Measurements from ENCODE around the gene MEGF11.

- TF ChIP-seq CTCF (IDR thresholded peaks at IDR 0.05) (peak; percentile 35; the same call in 1 of the 3 replicates), ZC3H11A (IDR thresholded peaks at IDR 0.05) (no peak), MYC (IDR thresholded peaks at IDR 0.05; ENCODE audit: borderline replicate concordance, low read length) (peak; percentile 96), MAZ (IDR thresholded peaks at IDR 0.05; ENCODE audit: borderline replicate concordance, low read depth, low read length) (peak; percentile 94), POLR2A (IDR thresholded peaks at IDR 0.05; ENCODE audit: low read length) (peak; percentile 91), SMC3 (IDR thresholded peaks at IDR 0.05) (peak; percentile 34), RCOR1 (IDR thresholded peaks at IDR 0.05; ENCODE audit: low read depth, low read length) (no peak), USF2 (IDR thresholded peaks at IDR 0.05) (peak; percentile 8; the same call in 1 of the 2 replicates), ELK1 (IDR thresholded peaks at IDR 0.05; ENCODE audit: low read depth, low read length) (0 out of 2 replicates have a peak, but pooled peaks have one; percentile 24)
Measured at GRCh38 chr15:65869126-65869953, 384.2 kb downstream of the MEGF11 start, which contains the start of gene RAB11A.
